Activated CD4-positive, CD25-positive, alpha-beta regulatory T cell treated with anti-CD3 and anti-CD28 coated beads, Interleukin-2, amount 50 U/mL, for 16 hours (primary cell): ENCODE measurements around the gene MRPL21.

ENCODE experiments used
- DNase-seq: peaks from one replicate; pipeline ENCODE4 v3.0.0-alpha.2; 2020; ENCODE audit warnings: low read depth, low spot score

Gene MRPL21

GRCh38 chr11:68903288-68904247 is at the start of gene MRPL21, which contains the start of gene IGHMBP2:
MRPL21 (minus strand) TSS chr11:68903832; CDS start chr11:68903810, 22 bp downstream.
IGHMBP2 (plus strand) TSS chr11:68903891; CDS start chr11:68903953, 62 bp downstream.
- peak; percentile 74 for DNase-seq

- DNase-seq = no peak
These were observed 47.1 kb upstream of the MRPL21 start for GRCh38 chr11:68950762-68951161.

DNA sequence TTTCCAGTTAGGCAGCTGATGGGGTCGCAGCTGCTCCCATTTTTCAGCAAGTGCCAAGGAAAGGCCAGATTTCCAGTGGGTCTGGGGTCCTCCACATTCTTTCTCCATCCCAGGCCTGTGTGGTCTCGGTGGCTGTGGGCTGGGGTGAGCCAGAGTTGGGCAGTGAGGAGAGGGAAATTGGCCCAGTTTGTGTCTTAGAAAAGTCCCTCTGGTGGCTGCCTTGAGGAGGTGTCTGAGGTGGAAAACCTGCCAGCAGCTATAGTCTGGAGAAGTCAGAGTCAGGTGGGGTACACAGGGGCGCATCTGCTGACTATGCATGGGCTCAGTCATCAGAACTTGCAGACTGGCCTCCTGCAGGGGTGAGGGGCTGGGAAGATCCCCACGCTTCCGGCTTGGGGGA is 46.6 kb upstream of the MRPL21 start:
- no peak for DNase-seq

DNA sequence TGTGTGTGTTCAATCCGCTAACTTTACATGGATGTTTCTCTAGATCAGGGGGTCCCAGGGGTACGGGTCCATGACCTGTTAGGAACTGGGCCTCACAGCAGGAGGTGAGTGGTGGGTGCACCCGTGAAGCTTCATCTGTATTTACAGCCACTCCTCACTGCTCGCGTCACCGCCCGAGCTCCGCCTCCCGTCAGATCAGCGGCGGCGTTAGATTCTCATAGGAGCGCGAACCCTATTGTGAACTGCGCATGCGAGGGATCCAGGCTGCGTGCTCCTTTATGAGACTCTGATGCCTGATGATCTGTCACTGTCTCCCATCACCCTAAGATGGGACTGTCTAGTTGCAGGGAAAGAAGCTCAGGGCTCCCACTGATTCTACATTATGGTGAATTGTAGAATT is 45.3 kb upstream of the MRPL21 start:
- DNase-seq = no peak

- no peak for DNase-seq
These were observed 44.9 kb upstream of the MRPL21 start for GRCh38 chr11:68948496-68948895.

GRCh38 chr11:68947151-68947550 is 43.5 kb upstream of the MRPL21 start:
- DNase-seq = no peak

GRCh38 chr11:68946416-68947090 is 42.9 kb upstream of the MRPL21 start:
- no peak for DNase-seq

- no peak for DNase-seq
These were observed 39.2 kb upstream of the MRPL21 start for GRCh38 chr11:68942751-68943271.

DNA sequence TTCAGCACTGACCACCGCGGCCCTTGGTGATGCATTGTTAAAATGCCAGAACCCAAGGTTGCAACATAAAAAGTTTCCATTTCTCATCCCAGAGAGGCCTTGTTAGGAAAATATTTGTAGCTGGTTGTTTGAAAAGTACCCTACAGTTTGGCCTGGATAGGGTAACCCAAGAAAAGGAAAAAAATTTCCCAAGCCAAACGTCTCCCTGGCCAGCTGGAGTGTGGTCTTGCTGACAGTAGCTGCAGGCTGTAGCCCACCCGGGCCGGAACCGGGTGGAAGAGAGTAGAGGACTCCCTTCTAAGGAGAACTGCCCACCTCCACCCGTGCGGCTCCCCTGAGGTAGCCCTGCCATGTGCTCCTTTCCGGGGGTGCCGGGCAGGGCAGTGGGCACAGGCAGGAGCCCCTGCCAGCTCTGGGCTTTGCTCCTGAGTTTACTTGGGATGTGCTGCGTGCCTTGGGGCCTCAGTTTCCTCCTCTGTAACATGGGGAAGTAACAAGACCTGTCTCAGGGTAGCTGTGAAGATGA is 38.5 kb upstream of the MRPL21 start:
- no peak for DNase-seq

GRCh38 chr11:68941324-68942094 is 37.9 kb upstream of the MRPL21 start:
- no peak for DNase-seq

GRCh38 chr11:68940651-68941323 is 37.2 kb upstream of the MRPL21 start:
- no peak for DNase-seq

- no peak for DNase-seq
These were observed 36.2 kb upstream of the MRPL21 start for GRCh38 chr11:68939583-68940555.

DNA sequence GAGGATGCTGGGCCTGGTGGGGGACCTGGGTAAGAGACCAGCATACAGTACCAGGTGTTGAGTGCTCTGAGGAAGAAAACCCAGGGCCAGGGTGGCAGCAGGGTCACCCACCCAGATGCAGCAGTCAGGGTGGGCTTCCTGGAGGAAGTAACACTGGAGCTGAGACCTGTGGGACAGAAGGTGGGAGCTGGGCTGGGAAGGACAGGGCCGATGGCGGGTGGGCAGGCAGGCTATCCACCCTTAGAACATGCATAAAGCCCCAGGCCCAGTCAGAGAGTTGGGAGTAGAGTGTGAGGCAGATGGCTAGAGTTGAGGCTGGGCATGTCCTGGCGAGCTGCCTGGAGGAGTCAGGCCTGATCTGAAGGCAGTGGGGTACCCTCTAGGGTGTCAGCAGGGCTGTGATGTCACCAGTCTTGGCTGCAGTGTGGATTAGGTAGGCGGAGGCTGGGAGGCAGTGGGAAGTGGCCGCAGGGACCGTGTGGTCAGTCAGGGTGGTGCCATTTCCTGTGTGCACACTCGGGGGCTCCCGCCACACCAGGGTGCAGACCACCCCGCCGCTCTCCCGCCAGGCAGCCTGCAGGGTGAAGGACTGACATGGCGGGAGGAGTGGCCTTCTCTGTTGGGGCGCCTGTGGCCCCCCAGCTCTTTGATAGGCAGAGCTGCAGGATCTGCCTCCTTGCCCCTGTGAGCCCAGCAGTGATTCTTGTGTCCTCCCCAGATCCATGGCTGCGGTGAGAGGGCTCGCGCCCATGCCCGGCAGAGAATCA is 35.4 kb upstream of the MRPL21 start:
- no peak for DNase-seq

GRCh38 chr11:68938088-68938487 is 34.5 kb upstream of the MRPL21 start:
- DNase-seq = no peak

GRCh38 chr11:68936676-68937620 is 33.3 kb upstream of the MRPL21 start:
- no peak for DNase-seq

DNA sequence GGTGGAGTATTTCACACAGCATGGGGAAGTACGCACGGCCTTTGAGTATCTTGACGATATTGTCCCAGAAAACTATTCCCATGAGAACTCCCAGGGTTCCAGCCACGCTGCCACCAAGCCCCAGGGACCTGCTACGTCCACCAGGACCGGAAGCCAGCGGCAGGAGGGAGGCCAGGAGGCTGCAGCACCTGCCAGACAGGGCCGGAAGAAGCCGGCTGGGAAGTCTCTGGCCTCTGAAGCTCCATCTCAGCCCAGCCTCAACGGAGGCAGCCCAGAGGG is 32.7 kb upstream of the MRPL21 start:
- DNase-seq = no peak

- no peak for DNase-seq
These were observed 32.1 kb upstream of the MRPL21 start for GRCh38 chr11:68935516-68936357.
